Hepatocyte (in vitro differentiated cells): ENCODE data around the gene HERC3. TPM values are rescaled to one million over a fixed set of nuclear protein-coding genes. Genes with fewer than 3 reads are reported as not detected.

Experiments used
- DNase-seq: peaks from one replicate; pipeline ENCODE4 v3.0.0-alpha.2; 2016; ENCODE audit warnings: low spot score
- H2AFZ ChIP-seq: fragments of 200-600 bp; sonication (generic); 2 replicates; pipeline ENCODE4 v1.6.0; 2016; ENCODE audit warnings: antibody characterized with exemption, mild to moderate bottlenecking
- H3K27ac ChIP-seq: fragments of 200-600 bp; sonication (generic); 2 replicates; pipeline ENCODE4 v1.5.1; 2016; ENCODE audit warnings: mild to moderate bottlenecking
- H3K27me3 ChIP-seq: fragments of 200-600 bp; sonication (generic); 2 replicates; pipeline ENCODE4 v1.6.1; 2016
- H3K36me3 ChIP-seq: fragments of 200-600 bp; sonication (generic); replicated peaks from 2 replicates; pipeline ENCODE4 v1.5.1; 2016; ENCODE audit warnings: low read depth; ENCODE audit not compliant: insufficient read depth
- H3K4me1 ChIP-seq: fragments of 200-600 bp; sonication (generic); 2 replicates; pipeline ENCODE4 v1.5.1; 2016; ENCODE audit warnings: mild to moderate bottlenecking, moderate library complexity; ENCODE audit not compliant: insufficient read depth
- H3K4me2 ChIP-seq: fragments of 200-600 bp; sonication (generic); 2 replicates; pipeline ENCODE4 v1.6.0; 2016
- H3K4me3 ChIP-seq: fragments of 200-600 bp; sonication (generic); 2 replicates; pipeline ENCODE4 v1.5.1; 2016; ENCODE audit warnings: mild to moderate bottlenecking
- H3K79me2 ChIP-seq: fragments of 200-600 bp; sonication (generic); 2 replicates; pipeline ENCODE4 v1.6.0; 2017; ENCODE audit warnings: mild to moderate bottlenecking
- H3K9me2 ChIP-seq: fragments of 200-600 bp; sonication (generic); replicated peaks from 2 replicates; pipeline ENCODE4 v1.6.0; 2017; ENCODE audit warnings: mild to moderate bottlenecking; ENCODE audit not compliant: insufficient read depth
- H3K9me3 ChIP-seq: fragments of 200-600 bp; sonication (generic); 2 replicates; pipeline ENCODE4 v1.5.1; 2016; ENCODE audit warnings: low read depth, mild to moderate bottlenecking
- H4K20me1 ChIP-seq: fragments of 200-600 bp; sonication (generic); 2 replicates; pipeline ENCODE4 v1.6.0; 2016; ENCODE audit warnings: mild to moderate bottlenecking; ENCODE audit not compliant: insufficient read depth, poor library complexity, severe bottlenecking
- CTCF ChIP-seq: fragments of 200-600 bp; sonication (generic); IDR thresholded peaks from 2 replicates; pipeline ENCODE4 v1.5.1; 2016; ENCODE audit warnings: antibody characterized with exemption, mild to moderate bottlenecking; ENCODE audit not compliant: poor library complexity
- EZH2 ChIP-seq: fragments of 200-600 bp; sonication (generic); IDR thresholded peaks from 2 replicates; pipeline ENCODE4 v1.6.1; 2016; ENCODE audit warnings: antibody characterized with exemption, mild to moderate bottlenecking, borderline replicate concordance
- EZH2phosphoT487 ChIP-seq: fragments of 200-600 bp; sonication (generic); IDR thresholded peaks from one replicate; pipeline ENCODE4 v1.6.1; 2018; ENCODE audit warnings: antibody characterized with exemption, mild to moderate bottlenecking, low read depth, moderate library complexity; ENCODE audit not compliant: unreplicated experiment, severe bottlenecking
- WGBS: methylation state at CpG from one replicate; pipeline ENCODE4 v1.1.6; 2016; ENCODE audit warnings: low lambda C conversion rate; ENCODE audit errors: missing lambda C conversion rate; 5-methylcytosine and 5-hydroxymethylcytosine counted together
- polyA plus RNA-seq: library from polyadenylated mRNA; unstranded; fragments of >200 nt; fragmentation: Nextera tagmentation; extraction: Ambion mirVana; gene quantifications from 2 replicates; pipeline ENCODE4 v1.2.1, GENCODE V29; 2016
- total RNA-seq: library from RNA; depleted of rRNA; stranded (reverse); fragments of >200 nt; gene quantifications from 2 replicates; pipeline ENCODE4 v1.2.3, GENCODE V29; 2014

The HERC3 gene
- total and polyA plus RNA-seq, 2 experiments from 2014 or later, result 8.6 to 13.2 TPM

GRCh38 chr4:88742561-88742960 is 150.3 kb downstream of the HERC3 start:
- Histone ChIP-seq H2AFZ (no peak overlapping the region), H3K36me3 (no peaks in the 10 kb centered on the region), H3K9me3 (no peaks in the 10 kb centered on the region), H3K4me1 (no peaks in the 10 kb centered on the region), H3K4me3 (no peak overlapping the region), H3K4me2 (no peak overlapping the region), H3K79me2 (no peaks in the 10 kb centered on the region), H3K9me2 (no peaks in the 10 kb centered on the region), H3K27me3 (no peaks in the 10 kb centered on the region), H4K20me1 (no peaks in the 10 kb centered on the region), H3K27ac (no peak overlapping the region)
- no peak for DNase-seq
- TF ChIP-seq EZH2 (no peak), CTCF (no peak), EZH2phosphoT487 (no peak)
- WGBS, result 78% methylated on average over 2 of the region's 2 CpGs

- Histone ChIP-seq H3K27me3 (no peaks in the 10 kb centered on the region), H3K4me2 (no peak overlapping the region), H3K9me2 (no peaks in the 10 kb centered on the region), H4K20me1 (no peaks in the 10 kb centered on the region), H3K27ac (no peak overlapping the region), H3K4me1 (no peaks in the 10 kb centered on the region), H3K36me3 (no peaks in the 10 kb centered on the region), H3K79me2 (no peaks in the 10 kb centered on the region), H3K9me3 (no peaks in the 10 kb centered on the region), H2AFZ (no peak overlapping the region), H3K4me3 (no peak overlapping the region)
- WGBS, result 98% methylated on average over 3 of the region's 3 CpGs
- no peak for DNase-seq
- TF ChIP-seq EZH2 (no peak), CTCF (no peak), EZH2phosphoT487 (no peak)
Measured at GRCh38 chr4:88743696-88744095, 151.4 kb downstream of the HERC3 start.

- no peaks in the 10 kb centered on the region for H3K9me2 ChIP-seq
- H3K4me2 ChIP-seq, result no peak overlapping the region
- H3K79me2 ChIP-seq, result no peaks in the 10 kb centered on the region
- H3K9me3 ChIP-seq, result no peaks in the 10 kb centered on the region
- H3K27me3 ChIP-seq, result no peaks in the 10 kb centered on the region
- H4K20me1 ChIP-seq, result no peaks in the 10 kb centered on the region
- no peaks in the 10 kb centered on the region for H3K36me3 ChIP-seq
- no peaks in the 10 kb centered on the region for H3K4me1 ChIP-seq
- no peak overlapping the region for H2AFZ ChIP-seq
- WGBS, result 95% methylated on average over 3 of the region's 3 CpGs
- TF ChIP-seq EZH2phosphoT487 (no peak), CTCF (no peak), EZH2 (no peak)
- DNase-seq, result no peak
- no peak overlapping the region for H3K27ac ChIP-seq
- no peak overlapping the region for H3K4me3 ChIP-seq
Measured at GRCh38 chr4:88744609-88745008, 152.3 kb downstream of the HERC3 start.

GRCh38 chr4:88745175-88745574 is 152.9 kb downstream of the HERC3 start:
- H3K9me2 ChIP-seq, result no peaks in the 10 kb centered on the region
- no peaks in the 10 kb centered on the region for H3K27me3 ChIP-seq
- no peak overlapping the region for H2AFZ ChIP-seq
- H4K20me1 ChIP-seq, result no peaks in the 10 kb centered on the region
- DNase-seq, result no peak
- H3K4me1 ChIP-seq, result no peaks in the 10 kb centered on the region
- H3K4me3 ChIP-seq, result no peak overlapping the region
- no peak overlapping the region for H3K27ac ChIP-seq
- H3K4me2 ChIP-seq, result no peak overlapping the region
- no peaks in the 10 kb centered on the region for H3K79me2 ChIP-seq
- 100% methylated on average over 1 of the region's 1 CpG for WGBS
- peaks cover 3% of the 10 kb centered on the region for H3K36me3 ChIP-seq
- TF ChIP-seq EZH2phosphoT487 (no peak), EZH2 (no peak), CTCF (no peak)
- no peaks in the 10 kb centered on the region for H3K9me3 ChIP-seq
